ENCODE measurements around the gene ZFAND2B. TPM values are rescaled to one million over a fixed set of nuclear protein-coding genes. Genes with fewer than 3 reads are reported as not detected.
A peak's percentile ranks its signal among the peaks of the same experiment; 100 is the strongest.

Gene ZFAND2B, protein sequence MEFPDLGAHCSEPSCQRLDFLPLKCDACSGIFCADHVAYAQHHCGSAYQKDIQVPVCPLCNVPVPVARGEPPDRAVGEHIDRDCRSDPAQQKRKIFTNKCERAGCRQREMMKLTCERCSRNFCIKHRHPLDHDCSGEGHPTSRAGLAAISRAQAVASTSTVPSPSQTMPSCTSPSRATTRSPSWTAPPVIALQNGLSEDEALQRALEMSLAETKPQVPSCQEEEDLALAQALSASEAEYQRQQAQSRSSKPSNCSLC
- polyA plus RNA-seq (2012; ENCODE audit: low read depth, missing spikeins): 16.0 TPM

GRCh38 chr2:219206328-219207133, at the start of gene ZFAND2B:
ZFAND2B (plus strand) TSS chr2:219206782; CDS start chr2:219206988, 206 bp downstream.
- DNase-seq (ENCODE audit: insufficient read length, low spot score) (peak; percentile 99), FAIRE-seq (peak; percentile 96)
- TF ChIP-seq POLR2AphosphoS5 (IDR thresholded peaks at IDR 0.05; ENCODE audit: low read depth, low read length): peak; percentile 96
- peak; percentile 10 for TF ChIP-seq PAX5 (IDR thresholded peaks at IDR 0.05; ENCODE audit: insufficient read depth, low read length, severe bottlenecking)
- TF ChIP-seq SPI1 (IDR thresholded peaks at IDR 0.05; ENCODE audit: low read depth, low read length): no peak
- TF ChIP-seq TAF1 (IDR thresholded peaks at IDR 0.05; ENCODE audit: low read depth, low read length): peak; percentile 92
- TF ChIP-seq POLR2A (IDR thresholded peaks at IDR 0.05; ENCODE audit: low read depth, low read length): peak; percentile 96
- TF ChIP-seq POU2F2 (IDR thresholded peaks at IDR 0.05; ENCODE audit: low read depth, low read length): peak; percentile 74

DNA sequence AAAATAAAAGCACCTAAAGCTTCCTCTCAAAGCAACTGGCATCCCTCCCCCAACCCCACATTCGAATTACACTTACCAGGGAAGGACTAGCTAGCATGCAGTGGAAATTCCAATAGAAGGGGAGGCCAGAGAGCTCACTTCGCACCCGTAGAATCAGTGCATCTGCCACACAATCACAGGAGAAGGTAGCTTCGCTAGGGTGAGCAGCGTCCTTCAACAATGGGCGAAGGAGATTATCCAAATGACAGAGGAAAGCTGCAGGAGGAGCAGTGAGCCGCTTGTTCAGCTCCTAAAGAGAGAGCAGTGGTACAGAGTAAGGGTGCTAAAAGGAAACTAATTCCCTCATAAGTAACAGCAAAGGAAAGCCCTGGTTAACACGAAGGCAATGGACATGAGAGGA, 49.2 kb upstream of the ZFAND2B start:
- FAIRE-seq (no peak), DNase-seq (ENCODE audit: insufficient read length, low spot score) (no peak)
- TF ChIP-seq POLR2A (IDR thresholded peaks at IDR 0.05; ENCODE audit: low read depth, low read length) (no peak), TAF1 (IDR thresholded peaks at IDR 0.05; ENCODE audit: low read depth, low read length) (no peak), PAX5 (IDR thresholded peaks at IDR 0.05; ENCODE audit: insufficient read depth, low read length, severe bottlenecking) (no peak), POU2F2 (IDR thresholded peaks at IDR 0.05; ENCODE audit: low read depth, low read length) (no peak), POLR2AphosphoS5 (IDR thresholded peaks at IDR 0.05; ENCODE audit: low read depth, low read length) (no peak), SPI1 (IDR thresholded peaks at IDR 0.05; ENCODE audit: low read depth, low read length) (no peak)

- TF ChIP-seq POLR2A (IDR thresholded peaks at IDR 0.05; ENCODE audit: low read depth, low read length) (no peak), PAX5 (IDR thresholded peaks at IDR 0.05; ENCODE audit: insufficient read depth, low read length, severe bottlenecking) (no peak), SPI1 (IDR thresholded peaks at IDR 0.05; ENCODE audit: low read depth, low read length) (no peak), POLR2AphosphoS5 (IDR thresholded peaks at IDR 0.05; ENCODE audit: low read depth, low read length) (no peak), TAF1 (IDR thresholded peaks at IDR 0.05; ENCODE audit: low read depth, low read length) (no peak), POU2F2 (IDR thresholded peaks at IDR 0.05; ENCODE audit: low read depth, low read length) (no peak)
- DNase-seq (ENCODE audit: insufficient read length, low spot score) (no peak), FAIRE-seq (no peak)
Measured at GRCh38 chr2:219158025-219158424, 48.6 kb upstream of the ZFAND2B start.

- no peak for FAIRE-seq
- no peak for TF ChIP-seq POLR2A (IDR thresholded peaks at IDR 0.05; ENCODE audit: low read depth, low read length)
- TF ChIP-seq SPI1 (IDR thresholded peaks at IDR 0.05; ENCODE audit: low read depth, low read length): no peak
- TF ChIP-seq TAF1 (IDR thresholded peaks at IDR 0.05; ENCODE audit: low read depth, low read length): no peak
- TF ChIP-seq POLR2AphosphoS5 (IDR thresholded peaks at IDR 0.05; ENCODE audit: low read depth, low read length): no peak
- no peak for TF ChIP-seq PAX5 (IDR thresholded peaks at IDR 0.05; ENCODE audit: insufficient read depth, low read length, severe bottlenecking)
- no peak for TF ChIP-seq POU2F2 (IDR thresholded peaks at IDR 0.05; ENCODE audit: low read depth, low read length)
Measured at GRCh38 chr2:219158586-219158985, 48.0 kb upstream of the ZFAND2B start.

GRCh38 chr2:219159771-219160185, 46.8 kb upstream of the ZFAND2B start:
- no peak for TF ChIP-seq POLR2AphosphoS5 (IDR thresholded peaks at IDR 0.05; ENCODE audit: low read depth, low read length)
- no peak for TF ChIP-seq POU2F2 (IDR thresholded peaks at IDR 0.05; ENCODE audit: low read depth, low read length)
- no peak for TF ChIP-seq POLR2A (IDR thresholded peaks at IDR 0.05; ENCODE audit: low read depth, low read length)
- TF ChIP-seq SPI1 (IDR thresholded peaks at IDR 0.05; ENCODE audit: low read depth, low read length): no peak
- no peak for TF ChIP-seq TAF1 (IDR thresholded peaks at IDR 0.05; ENCODE audit: low read depth, low read length)
- TF ChIP-seq PAX5 (IDR thresholded peaks at IDR 0.05; ENCODE audit: insufficient read depth, low read length, severe bottlenecking): no peak
- FAIRE-seq (no peak), DNase-seq (ENCODE audit: insufficient read length, low spot score) (no peak)

More at GRCh38 chr2:219158586-219158985, 48.0 kb upstream of the ZFAND2B start:
- no peak for DNase-seq (ENCODE audit: insufficient read length, low spot score)

GRCh38 chr2:219160186-219161017, 46.2 kb upstream of the ZFAND2B start, which contains the start of gene NHEJ1:
NHEJ1 (minus strand) TSS chr2:219160815; CDS start chr2:219158362, 2,453 bp downstream.
- TF ChIP-seq POU2F2 (IDR thresholded peaks at IDR 0.05; ENCODE audit: low read depth, low read length): no peak
- peak; percentile 76; the same call in 1 of the 2 replicates for TF ChIP-seq POLR2A (IDR thresholded peaks at IDR 0.05; ENCODE audit: low read depth, low read length)
- TF ChIP-seq PAX5 (IDR thresholded peaks at IDR 0.05; ENCODE audit: insufficient read depth, low read length, severe bottlenecking): no peak
- peak; percentile 59; the same call in 1 of the 2 replicates for TF ChIP-seq POLR2AphosphoS5 (IDR thresholded peaks at IDR 0.05; ENCODE audit: low read depth, low read length)
- no peak for TF ChIP-seq SPI1 (IDR thresholded peaks at IDR 0.05; ENCODE audit: low read depth, low read length)
- TF ChIP-seq TAF1 (IDR thresholded peaks at IDR 0.05; ENCODE audit: low read depth, low read length): 0 out of 2 replicates have a peak, but pooled peaks have one; percentile 45
- DNase-seq (ENCODE audit: insufficient read length, low spot score) (peak; percentile 95), FAIRE-seq (peak; percentile 96)

GRCh38 chr2:219161097-219161496, 45.5 kb upstream of the ZFAND2B start:
- FAIRE-seq (no peak), DNase-seq (ENCODE audit: insufficient read length, low spot score) (no peak)
- TF ChIP-seq POU2F2 (IDR thresholded peaks at IDR 0.05; ENCODE audit: low read depth, low read length) (no peak), POLR2AphosphoS5 (IDR thresholded peaks at IDR 0.05; ENCODE audit: low read depth, low read length) (no peak), POLR2A (IDR thresholded peaks at IDR 0.05; ENCODE audit: low read depth, low read length) (no peak), PAX5 (IDR thresholded peaks at IDR 0.05; ENCODE audit: insufficient read depth, low read length, severe bottlenecking) (no peak), TAF1 (IDR thresholded peaks at IDR 0.05; ENCODE audit: low read depth, low read length) (no peak), SPI1 (IDR thresholded peaks at IDR 0.05; ENCODE audit: low read depth, low read length) (no peak)

DNA sequence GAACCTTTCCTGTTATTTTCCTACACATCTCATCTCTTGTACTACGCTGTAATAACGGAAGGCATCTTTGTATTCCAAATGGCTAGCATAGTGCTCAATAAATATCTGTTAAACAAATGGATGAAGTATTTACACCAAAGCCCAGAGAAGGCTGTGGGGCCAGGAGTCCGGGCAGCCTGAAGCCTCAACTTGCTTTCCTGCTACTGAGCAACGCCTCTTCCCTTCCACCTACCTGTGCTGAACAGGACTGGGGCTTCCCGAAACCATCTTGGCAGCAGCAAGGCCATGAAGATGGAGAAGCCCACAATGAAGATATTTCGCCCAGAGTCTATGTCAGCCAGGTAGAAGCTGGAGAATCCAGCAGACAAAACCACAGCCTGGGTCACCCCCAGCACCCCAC, 43.4 kb upstream of the ZFAND2B start:
- no peak for FAIRE-seq
- no peak for TF ChIP-seq TAF1 (IDR thresholded peaks at IDR 0.05; ENCODE audit: low read depth, low read length)
- TF ChIP-seq PAX5 (IDR thresholded peaks at IDR 0.05; ENCODE audit: insufficient read depth, low read length, severe bottlenecking): no peak
- TF ChIP-seq POLR2AphosphoS5 (IDR thresholded peaks at IDR 0.05; ENCODE audit: low read depth, low read length): no peak
- no peak for TF ChIP-seq SPI1 (IDR thresholded peaks at IDR 0.05; ENCODE audit: low read depth, low read length)
- no peak for TF ChIP-seq POU2F2 (IDR thresholded peaks at IDR 0.05; ENCODE audit: low read depth, low read length)
- TF ChIP-seq POLR2A (IDR thresholded peaks at IDR 0.05; ENCODE audit: low read depth, low read length): no peak

More for the DNA sequence above, 43.4 kb upstream of the ZFAND2B start:
- no peak for DNase-seq (ENCODE audit: insufficient read length, low spot score)
